ENCODE results near the gene HOXC10. TPM values are rescaled to one million over a fixed set of nuclear protein-coding genes. Genes with fewer than 3 reads are reported as not detected.

HOXC10 gene
- total RNA-seq, 1 donor from 2014 or later, result not detected

- FAIRE-seq, result no peak
- no peak overlapping the region for H3K4me3 ChIP-seq (ENCODE audit: insufficient read depth, low read depth, low read length)
- no peak overlapping the region for H3K4me2 ChIP-seq (ENCODE audit: low read length)
- no peaks in the 10 kb centered on the region for H3K9me3 ChIP-seq (ENCODE audit: insufficient read depth, low read depth, low read length)
- H3K4me3 Mint-ChIP-seq (ENCODE audit: unreplicated experiment), result no peak overlapping the region
- DNase-seq (ENCODE audit: low read depth), result no peak
- peak overlapping the region; percentile 10 for H3K27ac Mint-ChIP-seq (ENCODE audit: unreplicated experiment)
- H3K27ac ChIP-seq (ENCODE audit: low read depth, low read length), result no peak overlapping the region
- no peaks in the 10 kb centered on the region for H3K4me1 ChIP-seq (ENCODE audit: insufficient read depth, low read length)
- H3K36me3 ChIP-seq (ENCODE audit: insufficient read depth, low read length), result no peaks in the 10 kb centered on the region
- no peak overlapping the region for H2AFZ ChIP-seq (ENCODE audit: low read depth, low read length)
- H3K27me3 ChIP-seq (ENCODE audit: insufficient read depth, low read length), result peaks cover 97% of the 10 kb centered on the region
- H3K9me3 Mint-ChIP-seq (ENCODE audit: unreplicated experiment), result peaks cover 22% of the 10 kb centered on the region
- no peaks in the 10 kb centered on the region for H3K4me1 Mint-ChIP-seq (ENCODE audit: low read depth, unreplicated experiment)
- no peaks in the 10 kb centered on the region for H3K36me3 Mint-ChIP-seq (ENCODE audit: low read depth, unreplicated experiment)
- H4K20me1 ChIP-seq (ENCODE audit: insufficient read depth, low read length), result no peaks in the 10 kb centered on the region
- H3K27me3 Mint-ChIP-seq (ENCODE audit: low read depth, unreplicated experiment), result peaks cover 90% of the 10 kb centered on the region
- H3K9ac ChIP-seq (ENCODE audit: low read length), result no peak overlapping the region
- no peaks in the 10 kb centered on the region for H3K79me2 ChIP-seq (ENCODE audit: insufficient read depth, low read length)
- TF ChIP-seq CTCF (IDR thresholded peaks at IDR 0.05; ENCODE audit: insufficient read depth, low read depth, low read length) (no peak), EZH2 (IDR thresholded peaks at IDR 0.05; ENCODE audit: insufficient read depth, low read length) (no peak)
Observed at GRCh38 chr12:53965281-53966084, 19.5 kb upstream of the HOXC10 start.

DNA sequence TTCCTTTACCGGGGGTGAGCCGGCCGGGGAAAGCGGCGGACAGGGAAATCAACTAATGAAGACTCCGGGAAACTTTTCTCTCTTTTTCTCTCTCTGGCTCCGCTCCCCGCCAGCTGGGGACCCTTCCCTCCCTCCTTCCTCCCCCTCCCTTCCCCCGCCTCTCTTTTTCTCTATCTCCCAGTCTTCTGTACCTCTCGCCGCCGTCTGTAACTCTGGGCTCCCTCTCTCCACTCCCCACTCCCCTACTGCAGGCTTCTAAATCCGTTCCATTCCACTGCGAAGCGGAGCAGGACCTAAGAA is 18.9 kb upstream of the HOXC10 start:
- no peak overlapping the region for H2AFZ ChIP-seq (ENCODE audit: low read depth, low read length)
- H3K9me3 Mint-ChIP-seq (ENCODE audit: unreplicated experiment), result peaks cover 27% of the 10 kb centered on the region
- H3K9ac ChIP-seq (ENCODE audit: low read length), result no peak overlapping the region
- no peaks in the 10 kb centered on the region for H3K36me3 Mint-ChIP-seq (ENCODE audit: low read depth, unreplicated experiment)
- H3K27ac ChIP-seq (ENCODE audit: low read depth, low read length), result no peak overlapping the region
- H3K27me3 Mint-ChIP-seq (ENCODE audit: low read depth, unreplicated experiment), result peaks cover 94% of the 10 kb centered on the region
- no peaks in the 10 kb centered on the region for H3K9me3 ChIP-seq (ENCODE audit: insufficient read depth, low read depth, low read length)
- H3K27me3 ChIP-seq (ENCODE audit: insufficient read depth, low read length), result peaks cover 99% of the 10 kb centered on the region
- no peak overlapping the region for H3K27ac Mint-ChIP-seq (ENCODE audit: unreplicated experiment)
- no peaks in the 10 kb centered on the region for H3K79me2 ChIP-seq (ENCODE audit: insufficient read depth, low read length)
- no peak for FAIRE-seq
- no peak overlapping the region for H3K4me3 ChIP-seq (ENCODE audit: insufficient read depth, low read depth, low read length)
- no peak for DNase-seq (ENCODE audit: low read depth)
- no peaks in the 10 kb centered on the region for H3K4me1 ChIP-seq (ENCODE audit: insufficient read depth, low read length)
- no peaks in the 10 kb centered on the region for H4K20me1 ChIP-seq (ENCODE audit: insufficient read depth, low read length)
- H3K4me3 Mint-ChIP-seq (ENCODE audit: unreplicated experiment), result no peak overlapping the region
- no peak overlapping the region for H3K4me2 ChIP-seq (ENCODE audit: low read length)
- no peaks in the 10 kb centered on the region for H3K36me3 ChIP-seq (ENCODE audit: insufficient read depth, low read length)
- H3K4me1 Mint-ChIP-seq (ENCODE audit: low read depth, unreplicated experiment), result no peaks in the 10 kb centered on the region
- no peak for TF ChIP-seq EZH2 (IDR thresholded peaks at IDR 0.05; ENCODE audit: insufficient read depth, low read length)
- no peak for TF ChIP-seq CTCF (IDR thresholded peaks at IDR 0.05; ENCODE audit: insufficient read depth, low read depth, low read length)

All from astrocyte (in vitro differentiated cells and primary cell).